HG03039 (cell line): ENCODE measurements around the gene PTPRF.

Experiments used
- ATAC-seq: cut with Tn5 transposase; IDR thresholded peaks from one replicate; pipeline ENCODE4 v1.9.1; 2021; ENCODE audit warnings: mild to moderate bottlenecking, moderate library complexity; ENCODE audit not compliant: unreplicated experiment

The PTPRF gene

DNA sequence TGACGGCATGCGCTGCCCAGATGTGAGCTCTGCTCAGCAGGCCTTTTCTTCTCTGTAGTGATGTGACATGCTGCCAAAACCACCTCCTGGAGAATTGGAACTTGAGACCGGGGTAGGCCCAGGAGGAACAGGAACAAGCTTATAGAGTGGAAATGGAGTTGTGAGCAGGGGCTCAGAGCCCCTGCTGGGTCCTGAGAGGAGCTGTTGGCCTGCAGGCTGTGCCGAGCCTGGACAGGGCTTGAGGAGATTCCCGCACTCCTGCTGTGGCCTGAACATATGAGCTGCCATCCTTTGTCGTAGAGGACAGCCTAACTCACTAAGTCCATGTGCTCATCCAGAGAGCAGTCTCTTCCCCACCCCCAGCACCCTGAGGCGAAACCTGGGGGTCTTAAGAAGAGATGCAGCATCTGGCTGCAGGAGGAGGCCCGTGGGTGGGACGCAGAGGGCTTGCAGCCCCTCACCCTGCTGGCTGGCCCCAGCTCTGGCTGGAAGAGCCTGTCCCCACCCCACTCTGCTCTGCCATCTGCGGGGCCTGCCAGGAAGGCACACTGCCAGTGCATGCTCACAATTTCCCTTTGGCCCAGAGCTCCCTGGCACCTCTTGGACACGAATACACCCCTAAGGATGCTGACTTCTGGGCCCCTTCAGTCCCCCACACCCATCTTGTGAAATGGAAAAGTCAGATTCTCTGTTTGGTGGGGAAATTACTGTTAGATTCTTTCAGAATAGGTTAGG lies 42.5 kb downstream of the PTPRF start:
- ATAC-seq: no peak

DNA sequence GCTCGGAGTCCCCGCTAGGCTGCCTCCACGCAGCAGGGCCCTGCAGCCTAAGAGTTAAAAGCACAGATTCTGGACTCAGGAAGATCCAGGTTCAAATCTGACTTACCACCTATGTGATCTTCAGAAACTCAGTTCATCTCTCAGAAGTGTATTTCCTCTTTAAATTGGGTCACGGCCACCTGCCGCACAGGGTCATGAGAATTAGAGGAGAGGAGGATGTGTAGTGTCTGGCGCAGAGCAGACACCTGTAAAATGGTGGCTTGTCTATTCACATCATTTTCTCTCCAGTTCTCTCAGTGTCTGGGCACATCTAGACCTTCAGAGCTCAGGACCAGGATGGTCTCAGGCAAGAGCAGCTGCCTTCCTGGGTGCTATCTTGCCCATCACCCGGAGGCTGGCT lies 45.8 kb downstream of the PTPRF start:
- ATAC-seq: no peak

DNA sequence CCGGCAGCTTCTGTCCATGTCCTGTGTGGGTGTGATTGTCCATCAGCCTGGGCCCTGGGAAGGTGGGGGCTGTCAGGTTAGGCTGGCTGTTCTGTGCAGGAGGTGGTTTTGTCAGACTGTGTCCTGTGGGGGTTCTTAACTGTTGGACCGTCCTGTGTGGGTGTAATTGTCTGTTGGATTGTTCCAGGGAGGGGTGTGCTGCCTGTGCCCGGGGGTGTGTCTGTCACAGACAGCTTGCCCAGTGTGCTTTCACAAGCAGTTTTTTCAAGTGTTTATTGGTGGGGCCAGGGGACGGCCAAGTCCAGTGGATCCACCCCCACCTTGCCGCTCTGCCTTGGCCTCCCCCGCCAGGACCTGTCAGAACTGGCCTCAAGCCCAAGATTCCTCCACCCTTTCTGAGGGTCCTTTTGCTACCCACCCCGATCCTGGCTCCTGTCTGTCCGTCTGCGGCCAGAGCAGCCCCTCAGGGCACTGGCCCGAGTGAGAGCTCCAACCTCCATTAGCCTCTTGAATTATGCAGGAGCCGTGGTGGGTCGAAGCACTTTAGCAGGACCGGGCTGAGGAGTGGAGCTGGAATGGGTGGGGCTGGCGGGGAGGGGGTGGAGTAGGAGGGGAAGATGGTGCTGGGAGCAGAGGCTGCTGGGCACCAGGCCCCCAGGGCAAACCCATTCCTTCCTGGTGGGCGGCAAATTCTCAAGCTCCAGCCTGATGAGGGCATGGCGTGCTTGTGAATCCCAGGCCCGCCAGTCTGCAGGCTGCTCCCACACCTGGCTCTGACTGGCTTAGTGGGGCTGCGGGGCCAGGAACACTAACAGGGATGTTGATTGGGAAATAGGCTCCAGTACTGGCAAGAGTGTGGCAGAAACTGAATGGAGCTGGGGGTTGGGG lies 47.2 kb downstream of the PTPRF start:
- no peak for ATAC-seq

DNA sequence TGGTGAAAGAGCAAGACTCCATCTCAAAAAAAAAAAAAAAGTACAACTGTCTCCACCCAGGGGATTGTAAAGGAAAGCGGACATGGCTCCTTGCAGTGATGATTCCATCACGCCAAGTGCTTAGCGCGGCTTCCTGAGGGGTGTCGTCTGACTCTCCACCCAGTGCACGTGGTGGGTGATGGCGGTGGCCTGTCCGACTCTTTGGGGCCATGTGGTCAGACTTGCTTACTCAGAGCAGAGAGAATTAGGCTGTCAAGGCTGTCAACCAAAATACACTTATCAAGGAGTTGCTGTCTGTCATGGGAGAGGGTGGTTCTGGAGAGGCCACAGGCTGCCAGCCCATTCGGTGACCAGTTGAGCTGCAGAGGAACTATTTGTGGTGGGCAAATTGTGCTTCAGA lies 49.4 kb downstream of the PTPRF start:
- ATAC-seq: no peak

DNA sequence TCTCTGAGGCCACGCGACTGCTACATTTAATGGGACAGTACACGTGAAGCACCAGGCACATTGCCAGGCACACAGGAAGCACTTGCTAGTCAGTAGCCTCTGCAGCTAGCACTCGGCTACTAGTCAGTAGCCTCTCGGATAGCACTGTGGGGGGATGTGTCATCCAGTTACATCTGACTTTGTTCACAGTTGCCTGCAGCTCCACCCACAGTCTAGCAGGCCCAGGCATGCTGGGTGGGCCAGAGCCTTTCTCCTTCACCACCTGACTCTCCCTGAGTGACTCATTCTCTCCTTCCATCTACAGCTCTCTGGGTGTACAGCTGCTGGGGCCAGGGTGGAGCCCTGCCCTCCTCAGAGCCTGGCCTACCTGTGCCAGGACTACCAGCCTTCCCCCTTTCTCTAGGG lies 51.5 kb downstream of the PTPRF start:
- no peak for ATAC-seq

DNA sequence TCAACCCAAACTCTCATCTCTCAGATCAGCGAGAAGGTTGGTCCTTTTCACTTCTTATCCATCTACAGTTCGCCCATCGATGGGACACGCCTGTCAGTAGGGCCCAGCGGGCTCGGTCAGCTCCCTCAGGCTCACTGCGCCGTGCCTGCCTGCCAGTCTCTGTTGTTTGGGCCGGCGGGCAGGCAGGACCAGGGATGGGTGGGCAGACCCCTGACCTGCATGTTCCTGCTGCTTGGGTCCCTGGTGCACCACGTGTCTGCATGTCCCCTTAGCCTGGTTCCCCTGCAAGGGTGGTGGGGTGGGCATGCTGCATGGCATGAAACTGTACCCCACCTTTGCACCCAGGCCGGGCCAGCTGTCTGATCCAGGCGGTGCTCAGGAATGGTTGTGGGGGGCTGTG lies 52.4 kb downstream of the PTPRF start:
- no peak for ATAC-seq

DNA sequence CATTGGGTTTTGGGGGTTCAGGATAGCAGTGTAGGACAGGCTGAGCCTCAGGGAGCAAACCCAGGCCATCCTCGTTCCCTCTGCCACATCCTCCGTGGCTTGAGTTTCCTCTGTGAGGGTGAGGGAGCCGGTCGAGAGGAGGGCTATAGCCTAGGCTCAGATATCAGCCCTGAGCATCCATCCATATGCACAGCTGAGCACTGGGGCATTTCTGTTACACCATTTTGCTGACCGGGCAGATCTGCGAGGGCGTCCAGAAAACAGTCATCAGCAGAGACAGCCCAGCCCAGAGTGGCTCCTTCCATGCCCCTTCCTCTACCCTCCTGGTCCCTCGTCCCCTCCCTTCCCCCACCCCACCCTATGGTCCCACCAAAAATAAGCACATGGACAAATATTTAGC lies 53.5 kb downstream of the PTPRF start:
- no peak for ATAC-seq

DNA sequence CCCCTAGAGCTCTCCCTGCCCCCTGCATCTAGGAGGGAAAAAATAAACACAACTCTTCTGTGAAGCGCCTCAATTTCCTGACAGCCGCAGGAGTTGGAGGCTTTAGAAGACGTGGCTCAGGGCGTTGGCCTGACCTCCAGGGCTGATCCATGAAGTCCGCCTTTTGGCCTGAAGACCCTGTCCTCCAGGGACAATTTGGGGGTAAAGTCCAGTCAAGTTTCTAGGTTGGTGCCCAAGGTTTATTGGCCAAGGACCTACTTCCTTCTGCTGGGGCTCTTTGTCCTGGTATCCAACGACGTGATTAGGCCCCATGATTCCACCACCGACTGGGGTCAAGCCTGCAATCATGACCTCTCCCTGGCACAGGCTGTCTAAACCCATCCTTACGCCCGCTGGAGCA lies 54.9 kb downstream of the PTPRF start:
- ATAC-seq: no peak

DNA sequence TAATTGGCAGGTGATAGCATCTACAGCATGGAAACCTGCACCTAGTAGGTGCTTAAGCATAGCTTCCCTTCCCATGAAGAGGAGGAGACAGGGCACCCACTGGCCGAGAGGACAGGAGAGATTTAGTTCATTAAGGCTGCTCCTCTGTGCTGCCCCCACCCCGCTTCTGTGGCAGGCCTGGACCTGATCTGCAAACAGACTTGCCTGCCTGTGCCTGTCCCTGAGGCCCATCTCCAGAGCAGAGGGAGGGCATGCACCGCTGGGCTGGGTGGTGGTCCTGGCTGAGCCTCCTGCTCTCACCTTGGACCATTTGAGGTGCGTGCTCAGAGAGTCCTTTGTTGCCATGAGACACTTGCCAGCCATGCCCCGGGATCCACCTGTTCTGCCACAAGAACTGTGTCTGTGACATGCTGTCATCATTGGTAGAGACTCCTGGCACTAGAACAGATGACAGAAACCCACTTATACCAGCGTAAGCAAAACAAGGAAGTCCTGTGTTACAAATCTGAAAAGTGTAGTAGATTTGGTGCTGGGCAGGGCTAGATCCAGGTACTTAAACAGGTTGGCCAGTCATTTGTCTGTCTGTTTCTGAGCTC lies 55.6 kb downstream of the PTPRF start:
- ATAC-seq: no peak

DNA sequence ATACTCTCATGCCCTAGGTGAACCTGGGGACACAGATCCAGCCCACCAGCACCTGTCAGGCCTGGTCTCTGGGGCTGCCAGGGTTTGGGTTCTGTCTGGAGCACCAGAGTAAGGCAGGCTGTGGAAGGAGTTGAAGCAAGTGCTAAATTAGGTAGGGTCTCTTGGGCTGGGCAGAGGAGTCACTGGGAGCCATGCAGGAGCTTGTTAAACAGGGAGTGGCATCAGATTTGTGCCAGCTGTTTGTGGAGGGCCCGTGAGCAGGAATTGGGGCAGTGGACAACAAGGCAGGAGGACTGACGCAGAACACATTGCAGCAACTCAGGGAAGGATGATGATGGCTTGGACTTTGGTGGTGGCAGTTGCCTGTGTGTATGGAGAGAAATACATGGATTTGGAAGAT lies 56.3 kb downstream of the PTPRF start:
- no peak for ATAC-seq

DNA sequence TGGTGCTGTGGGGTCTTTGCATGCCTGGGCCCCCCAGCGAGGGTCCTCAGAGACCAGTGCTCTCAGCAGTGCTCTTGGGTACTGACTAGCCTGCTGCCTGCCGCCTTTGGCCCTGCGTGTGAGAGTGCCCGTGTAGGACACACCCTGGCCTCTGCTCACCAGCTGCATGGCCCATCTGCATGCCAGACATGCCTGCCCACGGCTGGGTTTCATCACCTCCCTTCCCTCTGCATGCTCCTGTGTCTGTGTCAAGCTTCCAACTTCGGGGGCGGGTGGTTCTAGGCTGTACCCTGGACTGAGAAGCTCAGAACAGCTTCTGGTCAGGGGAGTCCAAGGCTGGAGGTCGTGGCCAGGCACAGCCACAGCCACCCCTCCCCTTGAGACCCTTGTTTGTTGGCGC lies 56.9 kb downstream of the PTPRF start:
- ATAC-seq: no peak

DNA sequence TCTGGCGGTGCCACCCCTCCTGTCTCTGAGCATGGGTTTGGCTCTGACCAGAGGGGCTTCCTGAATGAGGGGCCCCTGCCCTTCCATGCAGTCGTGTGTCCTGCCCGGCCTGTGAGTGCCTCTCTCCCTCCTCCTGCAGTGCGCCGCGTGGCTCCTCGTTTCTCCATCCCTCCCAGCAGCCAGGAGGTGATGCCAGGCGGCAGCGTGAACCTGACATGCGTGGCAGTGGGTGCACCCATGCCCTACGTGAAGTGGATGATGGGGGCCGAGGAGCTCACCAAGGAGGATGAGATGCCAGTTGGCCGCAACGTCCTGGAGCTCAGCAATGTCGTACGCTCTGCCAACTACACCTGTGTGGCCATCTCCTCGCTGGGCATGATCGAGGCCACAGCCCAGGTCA lies 57.9 kb downstream of the PTPRF start:
- ATAC-seq: no peak

DNA sequence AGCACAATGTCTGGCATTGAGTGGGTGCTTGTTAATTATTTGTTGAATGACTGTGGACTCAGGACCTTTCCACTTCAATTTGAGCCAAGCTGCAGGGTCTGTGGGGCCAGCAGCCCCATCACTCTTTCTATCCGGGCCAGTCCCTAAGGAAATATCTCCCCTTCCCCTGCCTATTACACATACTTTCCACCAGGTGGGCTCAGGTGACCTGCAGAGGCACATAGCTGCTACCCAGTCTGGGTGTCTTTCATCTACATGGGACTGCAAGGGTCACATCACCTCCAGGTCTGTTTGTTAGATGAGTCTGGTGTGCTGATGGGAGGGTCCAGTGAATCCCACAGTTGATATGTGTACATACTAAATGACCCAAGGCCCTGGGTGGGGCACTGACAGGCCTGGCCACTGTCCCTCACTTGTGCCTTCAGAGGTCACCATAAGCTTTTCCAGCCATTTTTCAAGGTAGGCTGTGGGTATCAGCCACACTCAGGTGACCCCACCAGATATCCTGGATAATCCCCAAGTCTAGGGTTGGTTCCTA lies 59.8 kb downstream of the PTPRF start:
- ATAC-seq: no peak

DNA sequence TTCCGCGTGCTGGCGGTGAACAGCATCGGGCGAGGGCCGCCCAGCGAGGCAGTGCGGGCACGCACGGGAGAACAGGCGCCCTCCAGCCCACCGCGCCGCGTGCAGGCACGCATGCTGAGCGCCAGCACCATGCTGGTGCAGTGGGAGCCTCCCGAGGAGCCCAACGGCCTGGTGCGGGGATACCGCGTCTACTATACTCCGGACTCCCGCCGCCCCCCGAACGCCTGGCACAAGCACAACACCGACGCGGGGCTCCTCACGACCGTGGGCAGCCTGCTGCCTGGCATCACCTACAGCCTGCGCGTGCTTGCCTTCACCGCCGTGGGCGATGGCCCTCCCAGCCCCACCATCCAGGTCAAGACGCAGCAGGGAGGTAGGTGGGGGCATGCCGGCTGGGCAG lies 60.5 kb downstream of the PTPRF start:
- ATAC-seq: no peak

DNA sequence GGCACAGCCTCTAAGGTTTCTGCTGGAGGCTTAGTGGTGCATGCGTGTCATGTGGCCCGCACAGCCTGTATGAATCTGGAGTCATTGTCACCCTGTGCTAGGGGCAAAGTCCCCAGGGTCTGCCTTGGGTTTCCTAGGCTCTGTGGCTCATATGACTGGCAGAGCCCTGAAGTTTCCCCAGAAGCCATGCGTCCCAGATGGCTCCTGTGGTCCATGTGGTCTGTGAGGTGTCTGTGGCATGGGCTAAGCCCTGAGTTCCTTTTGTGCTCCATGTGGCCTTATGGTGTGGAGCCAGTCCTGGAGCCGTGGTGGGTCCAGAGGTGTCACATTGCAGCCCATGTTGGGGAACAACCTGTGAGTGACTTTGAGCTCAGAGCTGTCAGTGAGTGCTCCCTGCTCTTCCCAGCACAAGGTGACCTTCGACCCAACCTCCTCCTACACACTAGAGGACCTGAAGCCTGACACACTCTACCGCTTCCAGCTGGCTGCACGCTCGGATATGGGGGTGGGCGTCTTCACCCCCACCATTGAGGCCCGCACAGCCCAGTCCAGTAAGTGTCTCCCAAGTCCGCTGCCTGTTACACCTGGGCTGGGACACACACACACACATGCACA lies 61.5 kb downstream of the PTPRF start:
- no peak for ATAC-seq

DNA sequence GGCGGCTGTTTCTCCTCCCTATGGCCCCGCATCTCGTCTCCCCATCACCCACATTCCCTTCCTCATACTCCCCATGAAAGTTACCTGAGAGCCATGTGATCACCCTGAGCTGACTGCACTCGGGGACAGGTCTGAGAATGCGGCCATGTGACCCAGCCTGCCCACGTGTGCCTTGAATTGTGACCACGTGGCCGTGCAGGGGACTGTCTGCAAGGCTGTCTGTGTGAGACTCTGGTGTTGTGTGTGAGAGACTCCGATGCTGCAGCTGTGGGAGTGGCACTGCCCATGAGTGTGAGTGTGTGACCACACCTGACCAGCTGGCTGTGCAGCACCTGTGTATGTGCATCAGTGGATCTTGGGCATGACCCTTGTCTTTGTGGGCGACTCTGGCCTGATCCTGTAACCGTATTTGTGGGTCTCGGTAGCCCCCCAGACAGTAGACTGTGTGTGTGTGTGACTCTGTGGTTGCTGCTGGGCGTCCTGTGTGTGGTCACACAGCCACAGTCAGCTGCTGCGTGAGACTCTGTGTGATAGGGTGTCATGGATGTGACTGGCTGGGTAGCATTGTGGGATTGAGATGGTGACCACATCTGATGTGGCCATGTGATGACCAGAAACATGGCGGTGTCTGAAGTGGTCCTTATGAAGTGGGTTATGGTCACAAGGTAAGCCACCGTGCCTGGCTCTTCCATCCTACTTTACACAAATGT lies 62.4 kb downstream of the PTPRF start:
- no peak for ATAC-seq

DNA sequence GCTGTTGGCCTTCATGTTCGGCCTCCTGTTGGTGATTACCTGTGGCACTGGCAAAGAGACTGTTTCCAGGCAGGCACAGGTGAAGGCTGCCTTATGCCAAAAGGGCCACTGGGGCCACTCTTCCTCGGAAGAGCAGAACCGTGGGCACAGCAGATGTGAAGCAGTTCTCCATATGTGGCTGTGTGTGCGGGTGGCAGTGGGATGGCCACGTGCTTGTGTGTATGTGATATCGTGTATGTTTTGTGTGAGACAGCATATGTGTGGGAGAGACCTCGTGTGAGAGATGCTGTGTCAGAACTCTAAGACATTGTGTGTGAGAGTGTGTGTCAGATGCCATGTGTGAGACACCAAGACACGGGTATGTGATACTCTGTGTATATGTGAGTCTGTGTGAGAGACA lies 65.9 kb downstream of the PTPRF start:
- ATAC-seq: no peak

DNA sequence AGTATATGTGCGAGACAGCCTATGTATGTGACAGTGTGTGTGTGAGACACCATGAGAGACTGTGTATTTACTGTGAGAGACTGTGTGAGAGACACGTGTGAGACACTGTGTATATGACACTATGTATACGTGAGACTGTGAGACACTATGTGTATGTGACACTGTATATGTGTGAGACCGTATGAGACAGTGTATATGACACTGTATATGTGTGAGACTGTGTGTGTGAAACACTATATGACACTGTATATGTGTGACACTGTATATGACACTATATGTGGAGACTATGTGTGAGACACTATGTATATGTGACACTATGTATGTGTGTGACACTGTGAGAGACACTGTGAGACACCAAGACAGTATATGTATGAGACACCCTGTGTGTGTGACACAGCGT lies 66.3 kb downstream of the PTPRF start:
- no peak for ATAC-seq

DNA sequence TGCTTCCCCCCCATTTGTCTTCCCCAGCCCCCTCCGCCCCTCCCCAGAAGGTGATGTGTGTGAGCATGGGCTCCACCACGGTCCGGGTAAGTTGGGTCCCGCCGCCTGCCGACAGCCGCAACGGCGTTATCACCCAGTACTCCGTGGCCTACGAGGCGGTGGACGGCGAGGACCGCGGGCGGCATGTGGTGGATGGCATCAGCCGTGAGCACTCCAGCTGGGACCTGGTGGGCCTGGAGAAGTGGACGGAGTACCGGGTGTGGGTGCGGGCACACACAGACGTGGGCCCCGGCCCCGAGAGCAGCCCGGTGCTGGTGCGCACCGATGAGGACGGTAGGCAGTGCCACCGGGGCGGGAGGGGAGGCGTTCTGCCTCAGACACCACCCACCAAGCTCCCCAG lies 67.0 kb downstream of the PTPRF start:
- ATAC-seq: no peak

DNA sequence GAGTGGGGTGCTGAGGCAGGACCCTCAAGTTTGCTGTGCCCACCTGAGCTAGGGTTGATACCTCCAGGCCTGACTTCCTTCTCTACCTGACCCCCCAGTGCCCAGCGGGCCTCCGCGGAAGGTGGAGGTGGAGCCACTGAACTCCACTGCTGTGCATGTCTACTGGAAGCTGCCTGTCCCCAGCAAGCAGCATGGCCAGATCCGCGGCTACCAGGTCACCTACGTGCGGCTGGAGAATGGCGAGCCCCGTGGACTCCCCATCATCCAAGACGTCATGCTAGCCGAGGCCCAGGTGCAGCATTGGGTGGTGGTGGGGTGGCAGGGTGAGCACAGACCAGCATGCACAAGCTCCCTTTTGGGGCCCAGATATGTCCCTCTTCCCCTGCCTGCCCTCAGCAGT lies 67.9 kb downstream of the PTPRF start:
- no peak for ATAC-seq
